Neutrophil (primary cell): ENCODE results near the gene SEZ6.

Experiments used
- H3K27ac ChIP-seq: fragments of 200-600 bp; sonication (generic); 2 replicates; pipeline ENCODE4 v1.5.1; 2016; ENCODE audit warnings: mild to moderate bottlenecking, moderate library complexity
- H3K27me3 ChIP-seq: fragments of 200-600 bp; sonication (generic); 2 replicates; pipeline ENCODE4 v1.6.0; 2016; ENCODE audit warnings: mild to moderate bottlenecking
- H3K36me3 ChIP-seq: fragments of 200-600 bp; sonication (generic); 2 replicates; pipeline ENCODE4 v1.5.1; 2017
- H3K4me1 ChIP-seq, 2 experiments: fragments of 200-600 bp in 1 of 2; sonication (generic) in 1 of 2; 1 replicate in 1 of 2; 2 replicates in 1 of 2; pipeline versions ENCODE4 v1.5.1 to v1.6.1; 2013 to 2016; ENCODE audit warnings: low read depth in 1 of 2, low read length in 1 of 2, mild to moderate bottlenecking in 1 of 2, moderate library complexity in 1 of 2; ENCODE audit not compliant: control insufficient read depth in 1 of 2, insufficient read depth in 1 of 2
- H3K4me3 ChIP-seq, 2 experiments: fragments of 200-600 bp in 1 of 2; sonication (generic) in 1 of 2; 1 replicate in 1 of 2; 2 replicates in 1 of 2; pipeline ENCODE4 v1.5.1; 2013 to 2016; ENCODE audit warnings: low read depth in 1 of 2, low read length in 1 of 2, mild to moderate bottlenecking in 1 of 2, moderate library complexity in 1 of 2
- H3K9me3 ChIP-seq: fragments of 200-600 bp; sonication (generic); 2 replicates; pipeline ENCODE4 v1.5.1; 2016
- TF ChIP-seq, protein P1 (sequence below): fragments of 200-600 bp; sonication (generic); IDR thresholded peaks from 2 replicates; pipeline ENCODE4 v1.5.1; 2016; ENCODE audit warnings: antibody characterized with exemption

The SEZ6 gene

DNA sequence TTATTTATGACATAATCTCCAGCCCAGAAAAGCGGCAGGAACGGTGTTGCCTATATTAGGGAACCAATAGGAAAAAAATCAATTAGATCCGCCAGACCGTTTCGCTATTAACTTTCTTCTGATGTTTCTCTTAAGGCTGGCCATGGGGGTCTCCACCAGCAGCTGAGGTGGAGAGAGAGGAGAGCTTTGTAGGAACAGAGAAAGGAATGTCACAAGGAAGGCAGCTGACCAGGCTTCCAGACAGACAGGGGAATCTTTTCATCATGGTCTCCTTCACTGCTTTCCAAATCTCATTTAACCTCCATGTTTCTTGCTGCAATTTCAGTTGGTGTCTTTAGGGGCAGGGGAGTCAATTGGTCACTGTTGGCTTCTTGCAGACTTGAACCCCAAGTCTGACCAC, 8.9 kb upstream of the SEZ6 start:
- TF ChIP-seq, protein P1, sequence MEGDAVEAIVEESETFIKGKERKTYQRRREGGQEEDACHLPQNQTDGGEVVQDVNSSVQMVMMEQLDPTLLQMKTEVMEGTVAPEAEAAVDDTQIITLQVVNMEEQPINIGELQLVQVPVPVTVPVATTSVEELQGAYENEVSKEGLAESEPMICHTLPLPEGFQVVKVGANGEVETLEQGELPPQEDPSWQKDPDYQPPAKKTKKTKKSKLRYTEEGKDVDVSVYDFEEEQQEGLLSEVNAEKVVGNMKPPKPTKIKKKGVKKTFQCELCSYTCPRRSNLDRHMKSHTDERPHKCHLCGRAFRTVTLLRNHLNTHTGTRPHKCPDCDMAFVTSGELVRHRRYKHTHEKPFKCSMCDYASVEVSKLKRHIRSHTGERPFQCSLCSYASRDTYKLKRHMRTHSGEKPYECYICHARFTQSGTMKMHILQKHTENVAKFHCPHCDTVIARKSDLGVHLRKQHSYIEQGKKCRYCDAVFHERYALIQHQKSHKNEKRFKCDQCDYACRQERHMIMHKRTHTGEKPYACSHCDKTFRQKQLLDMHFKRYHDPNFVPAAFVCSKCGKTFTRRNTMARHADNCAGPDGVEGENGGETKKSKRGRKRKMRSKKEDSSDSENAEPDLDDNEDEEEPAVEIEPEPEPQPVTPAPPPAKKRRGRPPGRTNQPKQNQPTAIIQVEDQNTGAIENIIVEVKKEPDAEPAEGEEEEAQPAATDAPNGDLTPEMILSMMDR, result no peak
- Histone ChIP-seq H3K27ac (no peak overlapping the region), H3K27me3 (peaks cover 92% of the 10 kb centered on the region), H3K9me3 (no peaks in the 10 kb centered on the region), H3K4me1 (no peaks in the 10 kb centered on the region), H3K36me3 (no peaks in the 10 kb centered on the region), H3K4me3 (no peak overlapping the region)

DNA sequence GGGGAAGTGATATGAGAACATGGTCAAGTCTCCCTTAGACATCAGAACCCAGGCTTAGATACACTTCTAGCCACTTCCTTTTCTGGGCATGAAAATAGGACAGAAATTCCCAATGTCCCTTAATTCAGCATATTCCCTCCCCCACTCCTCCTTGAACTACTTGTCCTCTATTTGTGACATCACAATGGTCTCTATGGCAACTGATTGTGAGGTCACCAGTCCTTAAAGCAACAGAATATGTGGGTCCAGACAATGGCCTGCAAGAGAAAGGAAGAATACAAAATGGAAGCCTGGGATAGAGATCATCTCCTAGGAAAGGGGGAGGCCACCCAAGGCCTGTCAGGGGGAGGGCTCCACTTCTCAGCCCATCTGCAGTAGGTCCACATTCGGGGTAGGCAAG, 6.7 kb upstream of the SEZ6 start:
- peaks cover 92% of the 10 kb centered on the region for H3K27me3 ChIP-seq
- H3K36me3 ChIP-seq, result no peaks in the 10 kb centered on the region
- H3K4me3 ChIP-seq, result no peak overlapping the region
- H3K27ac ChIP-seq, result no peak overlapping the region
- no peaks in the 10 kb centered on the region for H3K9me3 ChIP-seq
- TF ChIP-seq, protein P1, result no peak
- no peaks in the 10 kb centered on the region for H3K4me1 ChIP-seq

DNA sequence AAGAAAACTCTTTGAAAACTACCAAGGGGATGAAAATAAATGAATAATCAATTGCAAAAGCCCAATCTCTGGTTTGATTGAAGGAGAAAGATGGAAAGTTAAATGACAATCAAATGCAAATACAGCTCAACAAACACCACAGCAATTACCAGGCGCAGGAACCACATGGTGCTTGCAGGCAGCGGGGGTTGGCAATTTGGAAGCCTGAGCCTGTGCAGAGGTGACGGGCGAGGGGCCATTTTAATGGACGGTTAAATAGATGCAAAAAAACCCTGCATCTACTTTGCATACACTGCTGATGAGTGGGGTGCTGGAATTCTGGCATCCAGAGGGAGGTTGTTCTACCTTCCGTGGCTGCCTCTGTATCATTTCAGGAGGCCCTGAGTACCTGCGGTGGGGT, 4.8 kb upstream of the SEZ6 start:
- TF ChIP-seq, protein P1, result no peak
- Histone ChIP-seq H3K36me3 (no peaks in the 10 kb centered on the region), H3K9me3 (no peaks in the 10 kb centered on the region), H3K4me3 (no peak overlapping the region), H3K27me3 (peaks cover 92% of the 10 kb centered on the region), H3K27ac (no peak overlapping the region), H3K4me1 (no peaks in the 10 kb centered on the region)

DNA sequence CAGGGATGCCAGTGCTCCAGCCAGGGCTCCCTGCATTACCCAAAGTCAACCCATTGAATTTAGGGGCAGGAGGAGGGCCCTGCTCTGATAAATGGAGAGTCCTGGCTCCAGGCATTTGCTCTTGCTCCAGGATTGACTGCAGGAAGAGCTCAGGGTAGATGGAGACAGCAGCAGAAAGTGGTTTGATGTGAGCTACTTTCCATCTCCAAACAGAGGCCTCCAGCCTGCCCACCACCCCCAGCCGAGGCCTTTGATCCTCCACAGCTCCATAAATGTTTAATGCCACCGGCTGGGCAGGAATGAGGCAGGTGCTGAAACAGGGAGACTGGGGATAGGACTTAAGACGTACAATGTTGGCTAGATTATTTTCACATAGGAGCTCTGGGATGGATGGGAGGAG, 4.3 kb upstream of the SEZ6 start:
- TF ChIP-seq, protein P1, result no peak
- no peak overlapping the region for H3K4me3 ChIP-seq
- H3K4me1 ChIP-seq, result no peaks in the 10 kb centered on the region
- H3K27ac ChIP-seq, result no peak overlapping the region
- H3K27me3 ChIP-seq, result peaks cover 92% of the 10 kb centered on the region
- H3K9me3 ChIP-seq, result no peaks in the 10 kb centered on the region
- no peaks in the 10 kb centered on the region for H3K36me3 ChIP-seq

DNA sequence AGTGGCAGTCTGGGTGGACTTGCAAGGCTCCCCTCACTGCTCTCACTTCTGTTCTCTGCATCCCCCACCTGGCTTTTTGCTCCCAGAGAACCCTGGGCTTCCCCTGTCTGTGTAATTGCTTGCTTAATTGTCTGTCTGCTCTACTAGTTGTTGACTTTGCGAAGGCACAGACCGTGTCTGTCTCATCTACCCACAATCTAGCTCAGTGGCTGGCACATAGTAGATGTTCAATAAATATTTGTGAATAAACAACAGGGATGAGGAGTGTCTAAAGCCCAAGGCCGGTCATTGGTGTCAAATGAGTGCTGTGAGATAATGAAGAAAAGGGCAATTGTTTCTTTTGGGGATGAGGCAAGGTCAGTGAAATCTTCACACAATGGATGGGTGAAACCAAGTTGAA, 2.8 kb upstream of the SEZ6 start:
- peaks cover 95% of the 10 kb centered on the region for H3K27me3 ChIP-seq

More for the DNA sequence above, 2.8 kb upstream of the SEZ6 start:
- TF ChIP-seq, protein P1, result no peak
- no peaks in the 10 kb centered on the region for H3K9me3 ChIP-seq
- no peaks in the 10 kb centered on the region for H3K36me3 ChIP-seq
- no peak overlapping the region for H3K4me3 ChIP-seq
- no peak overlapping the region for H3K27ac ChIP-seq
- H3K4me1 ChIP-seq, result no peaks in the 10 kb centered on the region
